Measurements from ENCODE around the gene ITGA2B.

ITGA2B gene

DNA sequence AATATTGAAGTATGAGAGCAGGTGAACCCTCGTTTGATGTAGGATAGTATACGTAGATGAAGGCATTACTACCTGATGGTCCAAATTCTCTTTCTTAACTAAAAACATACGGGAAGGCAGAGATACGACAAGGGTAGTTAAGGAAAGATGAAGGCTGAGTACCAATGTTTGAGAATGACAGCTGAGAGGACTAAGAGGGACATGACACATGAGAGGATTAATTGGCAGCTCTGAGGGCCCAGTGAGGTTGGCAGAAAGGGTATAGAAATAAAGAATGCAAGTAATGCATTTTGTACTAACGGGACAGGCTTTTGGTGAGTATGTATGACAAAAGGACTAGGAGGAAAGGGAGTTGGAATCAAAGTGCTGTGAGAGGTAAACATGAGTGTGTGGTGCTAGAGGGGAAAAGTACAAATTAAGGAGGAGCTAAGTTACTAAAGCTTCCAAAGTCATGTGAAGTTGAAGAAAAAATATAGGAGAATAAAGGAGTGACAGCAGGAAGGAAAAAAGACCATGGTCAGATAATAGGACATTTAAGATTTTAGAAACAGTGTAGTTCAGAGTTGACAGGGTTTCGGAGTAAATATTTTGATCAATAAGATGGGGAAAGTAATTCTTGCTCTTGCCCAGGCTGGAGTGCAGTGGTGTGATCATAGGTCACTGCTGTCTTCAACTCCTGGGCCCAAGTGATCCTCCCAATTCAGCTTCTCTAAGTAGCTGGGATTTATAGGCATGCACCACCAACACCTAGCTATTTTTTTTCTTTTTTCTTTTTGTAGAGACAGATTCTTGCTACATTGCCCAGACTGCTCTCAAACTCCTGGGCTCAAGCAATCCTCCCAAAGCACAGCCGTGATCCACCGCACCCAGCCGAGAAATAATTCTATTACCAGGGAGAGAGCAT is 43.1 kb upstream of the ITGA2B start:
- no peak for ATAC-seq
- TF ChIP-seq ZNF70 (CRISPR knock-in tag; IDR thresholded peaks at IDR 0.05) (no peak), TOX (CRISPR knock-in tag; IDR thresholded peaks at IDR 0.05; ENCODE audit: borderline replicate concordance) (no peak), ESRRG (CRISPR knock-in tag; IDR thresholded peaks at IDR 0.05) (no peak), RARB (CRISPR knock-in tag; IDR thresholded peaks at IDR 0.05) (no peak)

- ATAC-seq = no peak
- TF ChIP-seq CSDC2 (CRISPR knock-in tag; IDR thresholded peaks at IDR 0.05) (no peak), ARNTL (CRISPR knock-in tag; IDR thresholded peaks at IDR 0.05; ENCODE audit: borderline replicate concordance, low read depth) (no peak), ZNF565 (CRISPR knock-in tag; conservative IDR thresholded peaks at IDR 0.05; ENCODE audit: low read depth) (no peak), OSR1 (CRISPR knock-in tag; IDR thresholded peaks at IDR 0.05) (no peak), SNAI2 (CRISPR knock-in tag; IDR thresholded peaks at IDR 0.05) (no peak), BACH2 (CRISPR knock-in tag; IDR thresholded peaks at IDR 0.05; ENCODE audit: borderline replicate concordance) (no peak), ZC3H10 (CRISPR knock-in tag; IDR thresholded peaks at IDR 0.05) (no peak), ESRRG (CRISPR knock-in tag; IDR thresholded peaks at IDR 0.05) (no peak), ZNF70 (CRISPR knock-in tag; IDR thresholded peaks at IDR 0.05) (no peak), ISL1 (CRISPR knock-in tag; IDR thresholded peaks at IDR 0.05) (no peak)
- TF ChIP-seq, protein P1, sequence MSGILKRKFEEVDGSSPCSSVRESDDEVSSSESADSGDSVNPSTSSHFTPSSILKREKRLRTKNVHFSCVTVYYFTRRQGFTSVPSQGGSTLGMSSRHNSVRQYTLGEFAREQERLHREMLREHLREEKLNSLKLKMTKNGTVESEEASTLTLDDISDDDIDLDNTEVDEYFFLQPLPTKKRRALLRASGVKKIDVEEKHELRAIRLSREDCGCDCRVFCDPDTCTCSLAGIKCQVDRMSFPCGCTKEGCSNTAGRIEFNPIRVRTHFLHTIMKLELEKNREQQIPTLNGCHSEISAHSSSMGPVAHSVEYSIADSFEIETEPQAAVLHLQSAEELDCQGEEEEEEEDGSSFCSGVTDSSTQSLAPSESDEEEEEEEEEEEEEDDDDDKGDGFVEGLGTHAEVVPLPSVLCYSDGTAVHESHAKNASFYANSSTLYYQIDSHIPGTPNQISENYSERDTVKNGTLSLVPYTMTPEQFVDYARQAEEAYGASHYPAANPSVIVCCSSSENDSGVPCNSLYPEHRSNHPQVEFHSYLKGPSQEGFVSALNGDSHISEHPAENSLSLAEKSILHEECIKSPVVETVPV (CRISPR knock-in tag; IDR thresholded peaks at IDR 0.05) = no peak
Observed at GRCh38 chr17:44424828-44425461, 35.5 kb upstream of the ITGA2B start.

- no peak; the same call in 1 of the 3 replicates for ATAC-seq
- no peak for TF ChIP-seq ZNF70 (CRISPR knock-in tag; IDR thresholded peaks at IDR 0.05)
- no peak for TF ChIP-seq SNAI2 (CRISPR knock-in tag; IDR thresholded peaks at IDR 0.05)
- TF ChIP-seq, protein P2, sequence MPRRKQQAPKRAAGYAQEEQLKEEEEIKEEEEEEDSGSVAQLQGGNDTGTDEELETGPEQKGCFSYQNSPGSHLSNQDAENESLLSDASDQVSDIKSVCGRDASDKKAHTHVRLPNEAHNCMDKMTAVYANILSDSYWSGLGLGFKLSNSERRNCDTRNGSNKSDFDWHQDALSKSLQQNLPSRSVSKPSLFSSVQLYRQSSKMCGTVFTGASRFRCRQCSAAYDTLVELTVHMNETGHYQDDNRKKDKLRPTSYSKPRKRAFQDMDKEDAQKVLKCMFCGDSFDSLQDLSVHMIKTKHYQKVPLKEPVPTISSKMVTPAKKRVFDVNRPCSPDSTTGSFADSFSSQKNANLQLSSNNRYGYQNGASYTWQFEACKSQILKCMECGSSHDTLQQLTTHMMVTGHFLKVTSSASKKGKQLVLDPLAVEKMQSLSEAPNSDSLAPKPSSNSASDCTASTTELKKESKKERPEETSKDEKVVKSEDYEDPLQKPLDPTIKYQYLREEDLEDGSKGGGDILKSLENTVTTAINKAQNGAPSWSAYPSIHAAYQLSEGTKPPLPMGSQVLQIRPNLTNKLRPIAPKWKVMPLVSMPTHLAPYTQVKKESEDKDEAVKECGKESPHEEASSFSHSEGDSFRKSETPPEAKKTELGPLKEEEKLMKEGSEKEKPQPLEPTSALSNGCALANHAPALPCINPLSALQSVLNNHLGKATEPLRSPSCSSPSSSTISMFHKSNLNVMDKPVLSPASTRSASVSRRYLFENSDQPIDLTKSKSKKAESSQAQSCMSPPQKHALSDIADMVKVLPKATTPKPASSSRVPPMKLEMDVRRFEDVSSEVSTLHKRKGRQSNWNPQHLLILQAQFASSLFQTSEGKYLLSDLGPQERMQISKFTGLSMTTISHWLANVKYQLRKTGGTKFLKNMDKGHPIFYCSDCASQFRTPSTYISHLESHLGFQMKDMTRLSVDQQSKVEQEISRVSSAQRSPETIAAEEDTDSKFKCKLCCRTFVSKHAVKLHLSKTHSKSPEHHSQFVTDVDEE (CRISPR knock-in tag; IDR thresholded peaks at IDR 0.05) = no peak
- TF ChIP-seq ZFP3 (CRISPR knock-in tag; IDR thresholded peaks at IDR 0.05) = no peak
- TF ChIP-seq TOX (CRISPR knock-in tag; IDR thresholded peaks at IDR 0.05; ENCODE audit: borderline replicate concordance) = no peak
- no peak for TF ChIP-seq ZNF565 (CRISPR knock-in tag; conservative IDR thresholded peaks at IDR 0.05; ENCODE audit: low read depth)
- TF ChIP-seq ZC3H10 (CRISPR knock-in tag; IDR thresholded peaks at IDR 0.05) = no peak
- no peak for TF ChIP-seq RARB (CRISPR knock-in tag; IDR thresholded peaks at IDR 0.05)
- TF ChIP-seq OSR1 (CRISPR knock-in tag; IDR thresholded peaks at IDR 0.05) = no peak
- no peak for TF ChIP-seq ISL1 (CRISPR knock-in tag; IDR thresholded peaks at IDR 0.05)
- no peak for TF ChIP-seq GLIS3 (CRISPR knock-in tag; IDR thresholded peaks at IDR 0.05)
- TF ChIP-seq PPARA (CRISPR knock-in tag; IDR thresholded peaks at IDR 0.05; ENCODE audit: borderline replicate concordance) = no peak
- no peak for TF ChIP-seq POU6F1 (CRISPR knock-in tag; IDR thresholded peaks at IDR 0.05; ENCODE audit: borderline replicate concordance, low read depth)
- TF ChIP-seq CSDC2 (CRISPR knock-in tag; IDR thresholded peaks at IDR 0.05) = no peak
- TF ChIP-seq, protein P1 (CRISPR knock-in tag; IDR thresholded peaks at IDR 0.05) = no peak
- no peak for TF ChIP-seq TCF4 (CRISPR knock-in tag; IDR thresholded peaks at IDR 0.05; ENCODE audit: borderline replicate concordance)
Observed at GRCh38 chr17:44417553-44417952, 28.1 kb upstream of the ITGA2B start.

Measured in SK-N-SH treated with all-trans-retinoic acid at 6 μM for 48 hours (cell line).